ENCODE results near the gene SARS1.

DNA sequence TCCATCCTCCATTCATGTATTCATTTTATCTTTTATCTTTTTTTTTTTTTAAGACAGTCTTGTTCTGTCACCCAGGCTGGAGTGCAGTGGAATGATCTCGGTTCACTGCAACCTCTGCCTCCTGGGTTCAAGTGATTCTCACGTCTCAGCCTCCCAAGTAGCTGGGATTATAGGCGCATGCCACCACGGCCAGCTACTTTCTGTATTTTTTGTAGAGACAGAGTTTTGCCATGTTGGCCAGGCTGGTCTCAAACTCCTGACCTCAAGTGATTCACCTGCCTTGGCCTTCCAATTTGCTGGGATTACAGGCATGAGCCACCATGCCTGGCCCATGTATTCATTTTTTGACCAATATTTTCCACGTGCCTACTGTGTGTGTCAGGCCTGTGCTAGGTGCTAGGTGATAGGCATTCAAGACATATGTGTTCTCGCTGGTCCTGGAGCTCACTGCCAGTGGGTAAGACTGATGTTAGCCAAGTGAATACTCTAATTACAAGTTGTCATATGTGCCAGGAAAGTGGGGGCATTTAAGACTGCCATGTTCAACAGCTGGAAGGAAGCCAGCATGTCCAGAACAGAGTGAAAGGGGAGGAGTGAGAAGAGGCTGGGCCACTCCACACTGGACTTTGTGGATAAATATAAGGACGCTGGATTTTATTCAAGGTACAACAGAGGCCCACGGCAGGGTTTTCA is 30.3 kb downstream of the SARS1 start:
- TF ChIP-seq, protein P1, sequence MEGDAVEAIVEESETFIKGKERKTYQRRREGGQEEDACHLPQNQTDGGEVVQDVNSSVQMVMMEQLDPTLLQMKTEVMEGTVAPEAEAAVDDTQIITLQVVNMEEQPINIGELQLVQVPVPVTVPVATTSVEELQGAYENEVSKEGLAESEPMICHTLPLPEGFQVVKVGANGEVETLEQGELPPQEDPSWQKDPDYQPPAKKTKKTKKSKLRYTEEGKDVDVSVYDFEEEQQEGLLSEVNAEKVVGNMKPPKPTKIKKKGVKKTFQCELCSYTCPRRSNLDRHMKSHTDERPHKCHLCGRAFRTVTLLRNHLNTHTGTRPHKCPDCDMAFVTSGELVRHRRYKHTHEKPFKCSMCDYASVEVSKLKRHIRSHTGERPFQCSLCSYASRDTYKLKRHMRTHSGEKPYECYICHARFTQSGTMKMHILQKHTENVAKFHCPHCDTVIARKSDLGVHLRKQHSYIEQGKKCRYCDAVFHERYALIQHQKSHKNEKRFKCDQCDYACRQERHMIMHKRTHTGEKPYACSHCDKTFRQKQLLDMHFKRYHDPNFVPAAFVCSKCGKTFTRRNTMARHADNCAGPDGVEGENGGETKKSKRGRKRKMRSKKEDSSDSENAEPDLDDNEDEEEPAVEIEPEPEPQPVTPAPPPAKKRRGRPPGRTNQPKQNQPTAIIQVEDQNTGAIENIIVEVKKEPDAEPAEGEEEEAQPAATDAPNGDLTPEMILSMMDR (IDR thresholded peaks at IDR 0.05; ENCODE audit: insufficient read depth, low read length, poor library complexity, severe bottlenecking): no peak
- no peak for TF ChIP-seq EZH2phosphoT487 (conservative IDR thresholded peaks at IDR 0.05; ENCODE audit: low read length)

Measured in SU-DHL-6 (cell line).